Progenitor cell of endocrine pancreas (in vitro differentiated cells): Measurements from ENCODE around the gene TRMT10A. TPM values are rescaled to one million over a fixed set of nuclear protein-coding genes. Genes with fewer than 3 reads are reported as not detected.
"Not testable (repeated sequence)": the region's sequence is repeated elsewhere in the genome, so short reads cannot be mapped to it uniquely, and the experiment has no call there.

Experiments
- DNase-seq: peaks from one replicate; pipeline ENCODE4 v3.0.0; 2021; ENCODE audit warnings: low spot score; ENCODE audit not compliant: unreplicated experiment
- H3K27ac Mint-ChIP-seq: 2 replicates; pipeline ENCODE4 v1.8.0; 2021; ENCODE audit warnings: mild to moderate bottlenecking, moderate library complexity, mixed read lengths
- H3K27me3 Mint-ChIP-seq: 2 replicates; pipeline ENCODE4 v1.8.0; 2021; ENCODE audit warnings: mixed read lengths
- H3K36me3 Mint-ChIP-seq: 2 replicates; pipeline ENCODE4 v1.8.0; 2022; ENCODE audit warnings: mixed read lengths; ENCODE audit not compliant: insufficient read depth
- H3K4me1 Mint-ChIP-seq: 2 replicates; pipeline ENCODE4 v1.8.0; 2021; ENCODE audit warnings: low read depth, mixed read lengths
- H3K4me3 Mint-ChIP-seq: 2 replicates; pipeline ENCODE4 v1.8.0; 2021; ENCODE audit warnings: low read depth, mild to moderate bottlenecking, moderate library complexity, mixed read lengths
- H3K9me3 Mint-ChIP-seq: 2 replicates; pipeline ENCODE4 v1.8.0; 2021; ENCODE audit warnings: low read depth, mixed read lengths
- total RNA-seq: library from RNA; stranded (reverse); gene quantifications from 2 replicates; pipeline ENCODE4 v1.2.1, GENCODE V29; 2021
- TF ChIP-seq, protein P1 (sequence below): fragments of 200-600 bp; sonication (generic); IDR thresholded peaks from one replicate; pipeline ENCODE4 v1.5.0; 2021; ENCODE audit warnings: antibody characterized with exemption, mild to moderate bottlenecking; ENCODE audit not compliant: unreplicated experiment

Gene TRMT10A
- total RNA-seq, 1 donor from 2014 or later: 9.2 TPM

DNA sequence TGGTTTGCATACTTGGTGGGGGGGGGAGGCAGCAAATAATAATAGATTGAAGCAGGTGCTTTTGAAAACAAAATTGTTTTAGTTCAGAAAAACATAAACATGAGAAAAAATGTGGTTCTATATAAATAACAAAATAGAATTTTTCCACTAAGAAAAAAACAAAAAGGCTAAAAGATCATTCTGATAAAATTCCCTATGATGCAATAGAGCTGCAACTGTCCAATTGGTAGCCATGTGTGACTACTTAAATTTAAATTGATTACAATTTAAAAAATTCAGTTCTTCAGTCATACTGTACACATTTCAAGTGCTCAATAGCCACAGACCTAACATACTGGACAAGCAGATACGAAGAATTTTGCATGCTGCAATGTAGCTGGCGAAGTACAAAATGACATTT lies 11.0 kb downstream of the TRMT10A start:
- Mint-ChIP-seq H3K4me1 (no peaks in the 10 kb centered on the region), H3K9me3 (no peaks in the 10 kb centered on the region), H3K36me3 (no peaks in the 10 kb centered on the region), H3K4me3 (no peak overlapping the region), H3K27me3 (no peaks in the 10 kb centered on the region), H3K27ac (no peak overlapping the region)
- TF ChIP-seq, protein P1, sequence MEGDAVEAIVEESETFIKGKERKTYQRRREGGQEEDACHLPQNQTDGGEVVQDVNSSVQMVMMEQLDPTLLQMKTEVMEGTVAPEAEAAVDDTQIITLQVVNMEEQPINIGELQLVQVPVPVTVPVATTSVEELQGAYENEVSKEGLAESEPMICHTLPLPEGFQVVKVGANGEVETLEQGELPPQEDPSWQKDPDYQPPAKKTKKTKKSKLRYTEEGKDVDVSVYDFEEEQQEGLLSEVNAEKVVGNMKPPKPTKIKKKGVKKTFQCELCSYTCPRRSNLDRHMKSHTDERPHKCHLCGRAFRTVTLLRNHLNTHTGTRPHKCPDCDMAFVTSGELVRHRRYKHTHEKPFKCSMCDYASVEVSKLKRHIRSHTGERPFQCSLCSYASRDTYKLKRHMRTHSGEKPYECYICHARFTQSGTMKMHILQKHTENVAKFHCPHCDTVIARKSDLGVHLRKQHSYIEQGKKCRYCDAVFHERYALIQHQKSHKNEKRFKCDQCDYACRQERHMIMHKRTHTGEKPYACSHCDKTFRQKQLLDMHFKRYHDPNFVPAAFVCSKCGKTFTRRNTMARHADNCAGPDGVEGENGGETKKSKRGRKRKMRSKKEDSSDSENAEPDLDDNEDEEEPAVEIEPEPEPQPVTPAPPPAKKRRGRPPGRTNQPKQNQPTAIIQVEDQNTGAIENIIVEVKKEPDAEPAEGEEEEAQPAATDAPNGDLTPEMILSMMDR: no peak
- no peak for DNase-seq

DNA sequence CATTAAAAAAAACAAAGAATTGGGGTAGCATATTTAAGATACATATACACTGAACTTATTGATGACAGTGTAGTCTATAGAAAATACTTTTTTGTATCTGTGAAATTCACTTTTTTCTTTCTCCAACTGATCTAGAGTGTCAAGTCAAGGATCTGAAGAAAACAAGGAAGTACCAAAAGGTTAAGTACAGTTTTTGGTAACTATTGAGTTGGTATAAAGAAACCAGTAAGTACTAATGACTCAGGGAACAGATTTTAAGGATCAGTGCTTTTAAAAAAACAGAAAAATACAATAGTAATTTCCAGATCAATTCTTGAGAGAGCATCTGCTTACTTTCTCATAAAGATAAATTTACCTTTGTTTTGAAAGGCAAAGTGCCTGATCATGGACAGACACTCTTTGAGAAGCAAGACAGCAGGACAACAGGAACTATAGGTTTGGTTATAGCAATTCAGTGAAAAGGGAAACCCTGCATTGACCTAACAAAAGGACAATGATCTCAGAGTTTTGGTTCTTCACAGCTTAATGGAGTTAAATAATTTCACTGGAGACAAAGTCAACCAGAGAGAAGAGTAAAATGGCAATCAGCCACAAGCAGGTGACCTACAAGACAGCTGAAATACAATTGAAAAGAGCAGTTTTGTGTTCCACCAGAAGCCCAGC lies 23.4 kb downstream of the TRMT10A start:
- no peak for DNase-seq
- Mint-ChIP-seq H3K27me3 (no peaks in the 10 kb centered on the region), H3K4me3 (no peak overlapping the region), H3K36me3 (no peaks in the 10 kb centered on the region), H3K27ac (peak overlapping the region; percentile 41), H3K9me3 (peaks cover under 1% of the 10 kb centered on the region), H3K4me1 (peaks cover 27% of the 10 kb centered on the region)
- TF ChIP-seq, protein P1: no peak

DNA sequence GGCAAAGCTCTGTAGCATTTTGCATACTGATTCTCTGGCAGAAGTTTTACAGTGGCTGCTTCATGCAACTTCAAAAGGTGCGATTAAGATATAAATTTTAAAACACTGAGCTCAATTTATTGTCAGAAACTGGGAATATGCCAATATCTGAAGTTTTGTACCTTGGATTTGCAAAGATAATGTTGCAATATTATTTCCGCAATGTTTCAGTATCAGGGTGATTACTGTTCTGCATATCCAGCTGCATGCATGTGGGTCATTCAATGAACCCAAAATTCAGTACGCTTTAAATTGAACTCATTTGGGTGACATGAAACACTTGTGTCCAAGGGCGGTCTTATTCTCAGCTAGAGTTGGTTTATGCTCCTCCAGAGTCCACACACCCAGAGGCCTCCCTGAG lies 26.2 kb downstream of the TRMT10A start:
- no peak overlapping the region for H3K4me3 Mint-ChIP-seq
- H3K9me3 Mint-ChIP-seq: peaks cover 5% of the 10 kb centered on the region
- H3K27me3 Mint-ChIP-seq: no peaks in the 10 kb centered on the region
- H3K4me1 Mint-ChIP-seq: peaks cover 27% of the 10 kb centered on the region
- H3K27ac Mint-ChIP-seq: no peak overlapping the region
- no peak for DNase-seq
- TF ChIP-seq, protein P1: no peak
- no peaks in the 10 kb centered on the region for H3K36me3 Mint-ChIP-seq

DNA sequence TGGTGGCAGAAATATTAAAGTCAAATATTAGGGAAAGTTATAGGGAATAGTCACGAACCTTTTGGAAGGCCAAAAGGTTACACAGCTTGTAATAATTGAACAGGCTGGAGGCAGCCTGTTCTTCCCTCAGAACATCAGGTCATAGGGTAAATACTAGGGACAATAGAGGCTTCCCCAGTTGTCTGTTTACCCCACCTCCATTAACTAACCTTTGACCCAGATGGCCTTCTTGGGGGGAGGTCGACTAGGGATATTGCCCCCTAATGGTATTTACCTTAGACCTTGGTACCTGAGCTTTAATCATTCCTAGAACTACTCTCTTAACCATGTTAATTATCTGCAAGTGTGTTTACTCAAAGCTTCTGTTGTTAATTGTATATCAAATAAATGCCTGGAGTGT lies 27.0 kb downstream of the TRMT10A start:
- H3K9me3 Mint-ChIP-seq: peaks cover 5% of the 10 kb centered on the region
- no peak overlapping the region for H3K4me3 Mint-ChIP-seq
- H3K4me1 Mint-ChIP-seq: peaks cover 27% of the 10 kb centered on the region
- no peak for DNase-seq
- TF ChIP-seq, protein P1: no peak
- no peaks in the 10 kb centered on the region for H3K27me3 Mint-ChIP-seq
- H3K27ac Mint-ChIP-seq: no peak overlapping the region
- no peaks in the 10 kb centered on the region for H3K36me3 Mint-ChIP-seq

DNA sequence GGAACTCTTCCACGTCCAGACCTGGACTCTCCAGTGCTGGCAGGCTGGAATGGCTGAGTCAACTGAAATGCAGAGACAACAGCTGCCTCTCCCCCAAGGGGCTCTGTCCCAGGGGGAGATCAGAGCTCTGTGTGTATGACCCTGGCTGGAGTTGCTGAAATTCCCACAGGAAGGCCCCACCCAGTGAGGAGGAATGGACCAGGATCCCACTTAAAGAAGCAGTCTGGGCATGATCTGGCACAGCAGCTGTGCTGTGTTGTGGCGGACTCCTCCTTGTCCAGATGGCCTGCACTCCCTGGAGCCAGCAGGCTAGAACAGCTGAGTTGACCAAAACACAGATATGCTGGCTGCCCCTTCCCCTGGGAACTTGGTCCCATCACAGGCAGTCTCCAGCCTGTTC lies 27.6 kb downstream of the TRMT10A start:
- TF ChIP-seq, protein P1: no peak
- H3K27me3 Mint-ChIP-seq: no peaks in the 10 kb centered on the region
- H3K36me3 Mint-ChIP-seq: no peaks in the 10 kb centered on the region
- no peak overlapping the region for H3K4me3 Mint-ChIP-seq
- H3K27ac Mint-ChIP-seq: no peak overlapping the region
- H3K4me1 Mint-ChIP-seq: peaks cover 25% of the 10 kb centered on the region
- peaks cover 5% of the 10 kb centered on the region for H3K9me3 Mint-ChIP-seq
- DNase-seq: no peak

DNA sequence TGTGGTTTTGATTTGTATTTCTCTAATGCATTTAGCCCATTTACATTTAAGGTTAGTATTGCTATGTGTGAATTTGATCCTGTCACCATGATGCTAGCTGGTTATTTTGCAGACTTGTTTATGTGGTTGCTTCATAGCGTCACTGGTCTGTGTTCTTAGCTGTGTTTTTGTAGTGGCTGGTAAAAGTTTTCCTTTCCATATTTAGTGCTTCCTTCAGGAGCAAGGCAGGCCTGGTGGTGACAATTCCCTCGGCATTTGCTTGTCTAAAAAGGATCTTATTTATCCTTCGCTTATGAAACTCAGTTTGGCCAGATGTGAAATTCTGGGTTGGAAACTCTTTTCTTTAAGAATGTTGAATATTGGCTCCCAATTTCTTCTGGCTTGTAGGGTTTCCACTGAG lies 29.1 kb downstream of the TRMT10A start:
- H3K36me3 Mint-ChIP-seq, H3K9me3 Mint-ChIP-seq, H3K27me3 Mint-ChIP-seq, H3K27ac Mint-ChIP-seq, DNase-seq, H3K4me3 Mint-ChIP-seq: not testable (repeated sequence)
- peaks cover 22% of the 10 kb centered on the region for H3K4me1 Mint-ChIP-seq
